HG02623 (cell line): Measurements from ENCODE around the gene CLCN3.
"Not testable (repeated sequence)": the region's sequence is repeated elsewhere in the genome, so short reads cannot be mapped to it uniquely, and the experiment has no call there.

Source experiments
- ATAC-seq: cut with Tn5 transposase; IDR thresholded peaks from one replicate; pipeline ENCODE4 v1.9.1; 2021; ENCODE audit warnings: moderate library complexity; ENCODE audit not compliant: unreplicated experiment

The CLCN3 gene

DNA sequence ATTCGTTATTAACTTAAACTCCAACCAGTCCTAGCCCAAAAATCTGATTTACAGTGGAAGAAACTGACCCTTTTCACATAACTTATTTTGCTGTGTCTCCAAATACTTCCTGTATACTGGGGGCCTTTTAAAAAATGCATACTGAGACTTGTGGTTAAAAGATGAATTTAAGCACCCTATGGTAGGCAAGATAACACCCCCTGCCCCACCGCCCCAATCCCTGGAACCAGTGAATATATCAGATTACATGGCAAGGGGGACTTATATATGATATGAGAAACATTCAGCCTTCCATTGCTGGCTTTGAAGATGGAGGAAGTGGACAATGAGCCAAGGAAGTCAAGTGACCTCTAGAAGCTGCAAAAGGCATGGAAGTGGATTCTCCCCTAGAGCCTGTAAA lies 3.1 kb upstream of the CLCN3 start:
- ATAC-seq = no peak

DNA sequence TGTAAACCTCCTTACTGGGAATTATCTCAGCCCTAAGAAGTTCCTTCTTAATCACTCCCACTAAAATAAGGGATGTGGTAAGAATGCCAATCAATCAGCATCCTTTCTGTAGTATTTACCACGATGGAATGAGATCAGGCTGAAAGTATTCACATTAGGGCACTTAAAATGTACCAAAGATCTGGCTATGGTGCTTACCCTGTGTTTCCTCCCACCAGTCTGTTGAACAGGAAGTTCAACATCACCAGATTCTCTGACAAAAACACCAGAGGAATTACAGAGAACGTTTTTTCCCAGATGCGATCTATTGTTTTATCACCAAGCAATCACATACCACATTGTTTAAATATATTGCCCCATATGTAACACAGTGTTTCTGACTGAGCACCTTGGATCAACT lies 2.1 kb upstream of the CLCN3 start:
- ATAC-seq = no peak

DNA sequence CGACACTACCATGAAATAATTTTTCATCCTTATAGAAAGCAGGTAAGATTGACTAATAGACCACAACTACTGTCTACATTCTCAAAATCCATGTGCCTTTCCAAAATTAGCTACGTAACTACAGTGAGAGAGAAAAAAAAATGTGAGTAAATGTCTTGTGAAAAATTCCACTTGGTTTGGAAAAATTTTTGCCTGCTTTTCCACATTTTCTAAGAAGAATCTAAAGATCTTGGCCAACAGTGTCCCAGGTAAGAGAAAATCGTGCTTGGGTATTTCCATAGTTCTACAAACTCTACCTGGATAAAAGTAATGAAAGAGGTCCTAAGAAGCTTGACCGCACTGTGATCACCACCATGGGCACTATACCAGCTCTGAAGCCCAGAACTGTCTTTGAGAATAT lies 1.4 kb upstream of the CLCN3 start:
- ATAC-seq = no peak

DNA sequence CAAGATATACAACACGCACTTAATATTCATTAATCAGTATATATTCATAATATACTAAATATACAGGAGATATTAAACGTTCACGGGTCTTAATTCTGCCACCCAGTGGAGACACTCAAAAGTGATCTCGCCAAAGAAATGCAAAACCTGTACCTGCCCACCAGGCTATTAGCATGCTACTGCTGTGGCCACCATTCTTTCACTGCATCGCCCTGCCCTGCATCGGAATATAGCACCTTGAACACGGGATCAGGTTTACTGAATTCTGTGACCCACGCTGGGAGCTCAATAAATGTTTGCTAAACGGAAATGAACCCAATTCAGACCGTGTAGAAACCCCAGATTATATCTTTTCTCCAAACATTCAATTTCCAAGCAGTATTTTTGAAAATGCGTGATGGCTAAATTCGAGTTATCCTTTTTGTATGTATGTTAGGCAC lies 840 bp upstream of the CLCN3 start:
- ATAC-seq = peak; percentile 31

DNA sequence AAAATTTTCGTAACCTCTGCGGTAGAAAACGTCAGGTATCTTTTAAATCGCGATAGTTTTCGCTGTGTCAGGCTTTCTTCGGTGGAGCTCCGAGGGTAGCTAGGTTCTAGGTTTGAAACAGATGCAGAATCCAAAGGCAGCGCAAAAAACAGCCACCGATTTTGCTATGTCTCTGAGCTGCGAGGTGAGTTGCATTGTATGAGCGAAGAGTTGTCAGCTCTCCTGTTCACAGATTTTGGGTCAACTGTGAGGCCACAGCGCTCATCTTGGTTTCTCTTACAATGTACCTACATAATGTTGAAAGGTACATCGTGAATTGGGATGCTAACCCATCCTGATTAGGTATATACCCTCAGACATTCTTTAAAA lies 486 bp downstream of the CLCN3 start:
- ATAC-seq = no peak

DNA sequence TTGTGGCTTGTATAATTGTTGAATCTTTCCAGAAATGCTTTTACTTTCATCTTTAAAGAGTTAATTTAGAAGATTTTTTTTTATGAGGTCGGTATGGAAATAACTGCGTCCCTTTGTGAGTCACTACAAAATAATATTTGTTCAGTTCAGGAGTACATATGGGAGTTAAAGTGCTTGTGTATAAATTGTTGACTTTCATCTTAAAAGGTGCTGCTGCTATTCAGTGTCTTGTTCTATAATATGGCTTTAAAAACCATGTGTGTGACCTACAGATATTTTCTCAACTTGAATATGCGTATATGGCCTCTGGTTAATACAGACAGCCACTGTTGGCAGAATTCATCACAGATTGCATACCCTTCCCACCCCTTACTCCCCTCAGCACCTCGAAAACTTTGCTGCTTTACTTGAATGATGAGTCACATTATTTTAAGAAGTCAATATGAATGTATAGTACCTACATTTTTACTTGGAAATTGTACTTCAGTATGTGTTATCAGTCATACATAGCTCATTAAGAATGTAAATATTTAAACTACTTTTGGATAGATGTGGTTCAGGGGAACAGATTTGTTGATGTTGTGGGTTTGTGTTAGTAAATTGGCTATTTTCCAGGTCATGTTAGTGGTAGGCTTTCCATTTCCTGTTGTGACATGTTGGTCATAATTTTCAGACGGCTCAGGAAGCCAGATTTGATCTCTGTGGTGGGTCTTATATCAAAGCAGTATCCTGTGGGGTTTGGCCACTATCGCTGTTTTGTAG lies 1.5 kb downstream of the CLCN3 start:
- ATAC-seq = no peak

DNA sequence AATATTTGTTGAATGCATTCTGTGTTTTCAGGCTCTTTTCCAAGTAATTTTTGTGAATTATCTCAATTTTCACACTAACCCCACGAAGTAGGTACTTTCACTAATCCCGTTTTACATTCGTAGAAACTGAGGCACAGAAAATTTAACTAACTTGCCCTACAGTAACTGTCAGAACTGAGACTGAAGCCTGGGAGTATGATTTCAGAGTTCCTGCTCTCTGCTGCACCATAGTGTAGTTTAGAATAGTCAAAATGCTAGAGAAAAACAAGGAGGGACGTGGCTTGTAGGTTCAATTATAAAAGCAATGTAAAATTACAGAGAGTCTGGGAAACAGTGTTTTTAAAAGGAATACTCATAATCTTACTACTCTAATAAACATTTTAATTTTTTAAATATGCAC lies 2.2 kb downstream of the CLCN3 start:
- no peak for ATAC-seq

DNA sequence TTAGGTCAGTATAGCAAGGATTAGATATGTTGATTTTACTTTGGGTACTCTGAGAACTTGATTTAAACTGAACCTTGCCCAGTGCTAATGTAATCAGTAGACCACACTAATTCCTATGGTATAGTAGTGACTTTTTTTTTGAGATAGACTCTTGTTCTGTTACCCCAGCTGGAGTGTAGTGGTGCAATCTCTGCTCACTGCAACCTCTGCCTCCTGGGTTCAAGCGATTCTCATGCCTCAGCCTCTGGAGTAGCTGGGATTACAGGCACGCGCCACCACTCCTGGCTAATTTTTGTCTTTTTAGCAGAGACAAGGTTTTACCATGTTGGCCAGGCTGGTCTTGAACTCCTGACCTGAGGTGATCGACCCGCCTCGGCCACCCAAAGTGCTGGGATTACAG lies 3.6 kb downstream of the CLCN3 start:
- not testable (repeated sequence) for ATAC-seq

DNA sequence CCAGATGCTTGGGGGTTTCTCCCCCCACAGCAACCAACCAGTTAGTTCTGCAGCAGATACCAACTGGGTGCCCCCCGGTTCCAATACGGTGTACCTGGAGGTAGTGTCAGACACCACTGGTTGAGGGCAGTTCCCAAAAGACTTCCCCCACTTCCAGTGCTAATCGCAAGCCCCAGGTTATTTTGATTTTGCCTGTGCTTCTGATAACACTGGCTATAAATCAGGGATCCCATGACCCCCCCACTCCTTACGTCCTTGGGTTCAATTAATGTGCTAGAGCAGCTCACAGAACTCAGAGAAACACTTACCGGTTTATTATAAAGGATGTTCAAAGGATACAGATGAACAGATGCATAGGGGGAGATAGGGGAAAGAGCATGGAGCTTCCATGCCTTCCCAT lies 5.5 kb downstream of the CLCN3 start:
- ATAC-seq = no peak

DNA sequence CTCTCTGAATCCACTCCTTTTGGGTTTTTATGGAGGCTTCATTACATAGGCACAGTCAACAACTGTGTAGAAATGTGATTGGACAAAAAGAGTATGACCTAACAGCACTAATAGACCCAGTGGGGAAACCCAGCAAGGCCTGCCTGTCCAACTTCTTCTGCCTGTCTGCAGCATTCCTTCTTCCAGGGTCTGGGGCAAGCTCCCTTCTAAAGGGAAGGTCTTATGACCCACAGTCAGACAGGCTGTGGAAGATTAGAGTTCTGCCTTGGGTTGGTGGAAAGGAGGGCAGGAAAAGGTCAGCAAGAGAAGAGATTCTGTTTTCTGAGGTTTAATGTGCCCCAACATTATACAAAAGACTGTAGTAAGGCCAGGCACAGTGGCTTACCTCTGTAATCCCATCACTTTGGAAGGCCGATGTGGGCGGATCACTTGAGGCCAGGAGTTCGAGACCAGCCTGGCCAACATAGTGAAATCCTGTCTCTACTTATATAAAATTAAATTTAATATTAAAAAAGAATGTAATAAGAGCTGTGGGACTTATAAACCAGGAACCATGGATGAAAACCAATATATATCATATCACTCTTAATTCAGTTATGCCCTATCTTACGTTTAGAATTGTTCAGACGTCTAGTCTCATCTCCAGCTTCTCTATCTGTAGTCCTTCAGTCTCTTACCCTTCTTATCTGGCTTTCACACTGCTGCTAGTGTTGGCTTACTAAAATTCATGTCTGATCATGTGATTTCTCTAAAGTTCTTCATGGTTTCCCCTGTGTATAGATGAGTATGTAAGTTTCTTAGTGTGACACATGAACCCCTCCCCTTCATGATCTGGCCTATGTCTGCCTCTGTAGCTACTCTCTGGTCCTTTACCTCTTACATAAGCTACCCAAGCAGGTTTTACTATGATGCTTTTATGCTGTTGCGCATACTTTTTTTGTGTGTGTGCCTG lies 6.2 kb downstream of the CLCN3 start:
- no peak for ATAC-seq

DNA sequence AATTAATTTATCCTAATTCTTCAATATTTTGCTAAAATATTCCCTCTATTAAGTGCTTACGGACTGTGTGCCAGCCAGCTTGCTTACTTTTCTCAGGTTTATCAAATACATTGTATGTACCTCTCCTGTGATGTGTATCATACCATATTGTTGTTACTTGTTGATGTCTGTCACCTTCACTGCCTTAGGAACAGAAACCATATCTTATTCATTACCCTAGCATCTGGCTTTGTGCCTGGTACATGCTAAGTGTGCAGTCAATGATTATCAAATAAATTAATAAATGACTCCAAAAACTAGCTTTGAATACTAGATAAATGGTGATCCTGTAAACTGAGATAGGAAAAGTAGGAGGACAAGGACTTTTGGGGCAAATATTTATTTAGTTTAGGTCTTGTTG lies 6.9 kb downstream of the CLCN3 start:
- peak; percentile 44 for ATAC-seq

DNA sequence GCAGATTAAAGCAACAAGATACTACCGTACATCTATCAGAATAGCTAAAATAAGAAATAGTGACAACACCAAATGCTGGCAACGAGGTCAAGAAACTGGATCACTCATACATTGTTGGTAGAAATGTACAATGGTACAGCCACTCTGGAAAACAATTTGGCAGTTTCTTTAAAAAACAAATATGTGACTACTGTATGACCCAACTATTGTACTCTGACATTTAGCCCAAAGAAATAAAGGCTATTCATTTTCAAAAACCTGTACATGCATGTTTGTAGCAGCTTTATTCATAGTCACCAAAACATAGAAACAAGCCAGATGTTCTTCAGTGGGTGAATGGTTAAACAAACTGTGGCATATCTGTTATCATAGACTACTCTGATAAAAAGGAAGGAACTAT lies 8.2 kb downstream of the CLCN3 start:
- ATAC-seq = no peak

DNA sequence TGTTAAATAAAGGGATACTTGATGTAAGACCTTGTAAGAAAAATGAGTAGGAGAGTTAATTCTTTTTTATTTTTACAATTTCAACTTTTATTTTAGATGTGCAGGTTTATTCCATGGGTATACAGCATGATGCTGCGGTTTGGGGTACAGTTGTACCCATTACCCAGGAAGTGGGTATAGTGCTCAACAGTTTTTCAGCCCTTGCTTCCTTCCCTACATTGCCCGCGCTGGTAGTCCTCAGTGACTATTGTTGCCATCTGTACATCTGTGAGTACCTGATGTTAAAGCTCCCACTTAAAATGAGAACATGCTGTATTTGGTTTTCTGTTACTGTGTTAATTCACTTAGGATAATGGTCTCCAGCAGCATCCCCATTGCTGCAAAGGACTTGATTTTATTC lies 9.7 kb downstream of the CLCN3 start:
- no peak for ATAC-seq

DNA sequence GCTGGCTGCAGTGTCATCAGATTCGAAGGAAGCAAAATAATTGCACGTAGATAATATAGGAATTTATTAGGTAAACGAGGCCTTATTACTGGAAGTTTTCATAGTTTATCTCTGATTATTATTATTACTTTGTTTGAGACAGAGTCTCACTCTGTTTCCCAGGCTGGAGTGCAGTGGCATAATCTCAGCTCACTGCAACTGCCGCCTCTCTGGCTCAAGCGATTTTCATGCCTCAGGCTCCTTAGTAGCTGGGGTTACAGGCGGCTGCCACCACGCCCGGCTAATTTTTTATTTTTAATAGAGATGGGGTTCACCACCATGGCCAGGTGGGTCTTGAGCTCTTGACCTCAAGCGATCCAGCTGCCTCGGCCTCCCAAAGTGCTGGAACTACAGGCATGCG lies 12.5 kb downstream of the CLCN3 start:
- no peak for ATAC-seq

DNA sequence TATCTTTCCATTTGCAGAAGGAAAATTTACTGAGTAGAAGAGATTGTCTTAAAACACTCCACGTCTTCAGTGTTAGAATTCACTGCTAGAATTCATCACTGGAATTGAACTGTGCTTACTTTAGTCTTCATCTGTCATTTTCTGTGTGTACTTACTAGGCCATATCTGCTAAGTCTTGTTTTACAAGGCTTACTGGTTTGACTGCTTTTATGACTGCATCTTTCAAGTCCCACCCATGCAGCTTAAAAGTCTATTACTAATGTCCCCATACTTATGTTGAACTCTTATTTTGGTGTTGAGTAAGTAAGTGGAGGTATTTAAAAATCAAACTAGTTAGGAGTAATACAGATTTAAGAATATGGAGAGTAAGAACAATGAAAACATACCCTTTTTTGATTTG lies 14.6 kb downstream of the CLCN3 start:
- no peak for ATAC-seq

DNA sequence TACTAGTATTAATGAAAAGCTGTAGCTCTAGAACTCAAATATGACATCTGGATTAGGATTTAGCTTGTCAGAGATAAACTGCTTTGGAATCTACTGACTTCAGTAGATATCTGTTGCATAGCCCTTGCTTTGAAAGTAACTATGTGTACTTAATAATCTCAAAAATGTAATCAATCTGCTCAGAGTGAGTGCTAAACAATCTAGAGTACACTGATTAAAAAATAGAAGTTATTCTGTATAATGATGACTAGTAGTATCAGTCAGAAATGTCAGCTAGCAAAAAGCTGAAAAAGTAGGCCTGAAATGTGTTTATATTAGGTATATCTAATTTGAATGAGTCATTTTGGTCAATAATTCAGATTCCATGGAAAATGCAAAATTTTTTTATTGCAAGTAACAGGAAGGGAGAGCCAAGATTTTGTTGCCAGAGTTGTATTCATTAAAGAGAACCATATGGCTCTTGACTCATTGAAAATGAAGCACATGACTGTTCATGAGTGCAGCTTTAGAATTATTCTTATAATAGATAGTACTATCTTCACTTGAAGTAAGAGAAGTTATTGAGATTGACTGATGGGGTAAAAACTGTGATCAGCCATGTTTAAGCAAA lies 20.0 kb downstream of the CLCN3 start:
- ATAC-seq = no peak

DNA sequence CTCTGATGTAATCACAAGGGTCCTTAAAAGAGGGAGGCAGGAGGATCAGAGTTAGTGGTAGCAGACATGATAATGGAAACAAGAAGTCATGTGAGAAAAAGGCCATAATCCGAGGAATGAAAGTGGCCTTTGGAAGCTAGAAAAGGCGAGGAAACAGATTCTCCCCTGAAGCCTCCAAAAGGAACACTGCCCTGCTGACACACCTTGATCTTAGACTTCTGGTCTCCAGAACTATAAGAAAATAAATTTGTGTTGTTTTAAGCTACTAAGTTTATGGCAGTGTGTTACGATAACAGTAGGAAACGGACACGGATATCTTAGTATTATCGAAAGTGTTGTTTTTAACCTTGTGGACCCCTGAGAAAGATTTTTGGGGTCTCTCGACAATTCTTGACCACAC lies 24.4 kb downstream of the CLCN3 start:
- no peak for ATAC-seq

DNA sequence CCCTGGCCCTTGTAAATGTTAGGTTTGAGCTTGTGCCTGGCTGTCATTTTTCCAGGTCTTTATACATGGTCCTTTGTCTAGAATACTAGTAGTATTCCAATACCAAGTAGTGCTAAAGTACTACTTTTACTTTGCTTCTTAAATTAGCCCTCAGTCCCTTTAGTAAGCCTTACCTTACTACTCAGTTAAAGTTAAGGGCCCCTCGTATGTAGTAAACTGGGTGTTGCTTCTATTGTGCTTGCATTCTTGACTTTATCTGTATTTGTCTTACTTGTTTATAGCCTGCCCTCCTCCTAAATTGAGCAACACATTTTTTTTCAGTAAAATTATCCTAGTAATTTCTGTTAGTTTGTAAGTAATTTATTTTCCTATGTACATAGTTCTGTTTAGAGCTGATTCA lies 25.2 kb downstream of the CLCN3 start:
- ATAC-seq = no peak

DNA sequence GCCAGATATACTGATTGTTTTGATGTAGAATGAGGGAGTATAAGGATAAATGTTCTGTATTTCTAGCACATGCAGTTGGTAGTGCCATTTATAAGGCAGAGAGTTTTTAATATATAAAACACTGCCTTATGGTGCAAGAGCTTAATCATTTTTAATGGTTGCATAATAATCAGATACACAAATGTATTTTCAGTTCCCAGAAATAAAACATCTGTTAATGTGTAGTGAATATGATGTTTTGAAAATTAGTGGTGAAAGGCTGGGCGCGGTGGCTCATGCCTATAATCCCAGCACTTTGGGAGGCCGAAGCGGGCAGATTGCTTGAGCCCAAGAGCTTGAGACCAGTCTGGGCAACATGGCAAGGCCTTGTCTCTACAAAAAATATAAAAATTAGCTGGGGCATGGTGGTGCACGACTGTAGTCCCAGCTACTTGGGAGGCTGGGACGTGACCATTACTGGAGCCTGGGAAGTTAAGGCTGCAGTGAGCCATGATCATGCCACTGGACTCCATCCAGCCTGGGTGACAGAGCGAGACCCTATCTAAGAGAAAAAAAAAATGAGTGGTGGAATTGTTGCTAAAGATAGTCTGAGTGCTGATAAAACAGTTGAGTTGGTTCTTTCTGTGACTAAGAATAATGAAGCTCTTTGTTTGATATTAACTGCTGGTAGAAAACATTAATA lies 29.3 kb downstream of the CLCN3 start:
- no peak for ATAC-seq

DNA sequence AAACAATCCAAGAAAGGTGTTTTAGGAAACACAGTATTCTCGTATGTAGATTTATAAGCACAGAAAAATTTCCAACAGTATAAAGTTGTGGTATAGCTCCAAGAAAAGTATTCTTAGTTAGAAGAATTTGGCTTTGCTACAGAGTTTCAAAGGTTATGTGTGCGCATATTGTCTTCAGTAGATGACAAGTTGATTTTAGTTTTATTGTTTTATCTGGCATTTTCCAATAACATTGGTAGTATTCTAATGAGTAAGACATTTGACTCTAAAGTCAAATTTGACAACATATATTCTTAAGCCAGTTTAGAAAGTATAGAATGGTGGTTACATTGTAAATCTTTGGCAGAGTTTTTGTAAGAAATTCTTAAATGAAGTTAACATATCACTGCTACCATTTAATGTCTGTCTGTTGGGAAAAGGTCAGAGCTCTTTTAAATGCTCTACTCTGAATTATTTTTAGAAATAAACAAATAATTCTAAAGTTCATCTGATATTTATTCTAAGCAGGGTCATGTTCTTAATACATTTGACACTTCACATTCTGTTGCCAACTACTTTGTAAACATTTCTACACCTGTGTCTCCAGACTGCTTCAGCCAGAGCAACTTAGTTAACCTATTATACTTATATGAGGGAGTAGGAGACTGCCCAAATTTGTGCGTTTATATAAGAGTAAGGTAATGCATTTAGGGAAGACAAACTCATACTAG lies 30.0 kb downstream of the CLCN3 start:
- no peak for ATAC-seq

DNA sequence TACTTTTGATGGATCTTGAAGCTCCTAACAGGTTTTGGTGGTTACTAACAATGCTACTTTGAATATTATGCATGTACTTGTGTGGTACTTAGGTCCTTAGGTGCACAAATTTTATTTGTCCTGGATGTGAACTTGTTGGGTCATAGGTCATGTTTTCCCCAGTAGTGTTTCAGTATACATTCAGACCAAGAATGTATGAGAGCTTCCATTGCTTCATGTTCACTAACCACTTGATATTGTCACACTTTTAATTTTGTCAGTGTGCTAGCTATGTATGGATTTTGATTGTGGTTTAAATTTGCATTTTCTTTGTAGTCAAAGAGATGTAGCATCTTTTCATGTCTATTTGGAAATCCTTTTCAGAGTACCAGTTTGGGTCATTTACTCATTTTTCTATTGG lies 32.2 kb downstream of the CLCN3 start:
- ATAC-seq = no peak
